Ecto neural progenitor cell (in vitro differentiated cells): ENCODE data around the gene THSD7B.

Experiments
- DNase-seq: peaks from one replicate; pipeline ENCODE4 v3.0.0-alpha.2; 2018; ENCODE audit warnings: low spot score

The THSD7B gene

DNA sequence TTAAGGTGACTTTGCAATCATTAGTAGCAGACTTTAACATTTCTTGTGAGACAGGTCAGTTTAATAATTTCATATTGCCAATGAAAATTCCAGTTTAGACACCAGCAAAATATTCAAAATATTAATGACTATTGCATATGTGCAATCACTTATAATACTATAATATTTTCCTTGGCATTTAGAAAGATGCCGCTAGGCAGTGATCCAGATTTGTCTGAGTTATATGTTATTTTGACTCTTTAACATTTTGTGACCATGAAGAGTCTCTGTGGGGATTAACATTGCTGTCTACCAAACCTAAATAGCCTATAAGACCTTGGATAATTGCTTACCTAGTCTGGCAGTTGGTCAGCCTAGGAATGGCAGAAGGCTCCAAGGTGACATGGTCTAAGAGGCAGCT lies 389.6 kb downstream of the THSD7B start:
- no peak for DNase-seq

DNA sequence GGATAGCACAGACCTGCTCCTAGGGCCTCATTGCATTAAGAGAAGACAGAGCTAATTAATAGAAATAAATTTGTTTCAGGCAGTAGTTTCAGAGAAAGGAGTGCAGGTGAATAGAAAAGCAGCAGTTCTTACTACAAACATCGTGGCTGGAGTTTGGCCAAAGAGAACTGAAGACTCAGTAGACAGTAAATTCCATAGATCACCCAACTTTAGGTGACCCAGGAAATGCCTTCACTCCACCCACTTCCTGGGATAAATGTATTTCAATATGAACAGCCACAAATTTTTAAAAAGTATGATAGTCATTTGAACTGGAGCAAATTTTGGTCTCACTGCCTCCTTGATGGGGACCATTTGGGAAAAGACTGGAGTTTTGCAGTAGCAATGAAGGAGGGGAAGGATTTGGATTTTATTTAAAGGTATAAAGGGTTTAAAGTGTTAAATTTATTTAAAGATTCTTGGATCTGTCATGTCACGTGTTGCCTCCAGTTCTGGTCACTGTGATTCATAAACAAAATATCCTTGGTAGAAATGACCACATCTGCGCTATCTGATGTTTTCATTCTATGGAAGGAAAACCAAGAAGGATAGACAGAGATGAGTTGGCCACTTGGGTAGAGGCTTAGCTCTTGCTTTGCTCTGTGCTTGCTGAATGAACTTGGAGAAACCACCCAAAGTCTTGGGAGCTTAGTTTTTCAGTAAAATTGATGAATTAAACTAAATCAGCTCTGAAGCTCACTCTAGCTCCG lies 390.2 kb downstream of the THSD7B start:
- no peak for DNase-seq

DNA sequence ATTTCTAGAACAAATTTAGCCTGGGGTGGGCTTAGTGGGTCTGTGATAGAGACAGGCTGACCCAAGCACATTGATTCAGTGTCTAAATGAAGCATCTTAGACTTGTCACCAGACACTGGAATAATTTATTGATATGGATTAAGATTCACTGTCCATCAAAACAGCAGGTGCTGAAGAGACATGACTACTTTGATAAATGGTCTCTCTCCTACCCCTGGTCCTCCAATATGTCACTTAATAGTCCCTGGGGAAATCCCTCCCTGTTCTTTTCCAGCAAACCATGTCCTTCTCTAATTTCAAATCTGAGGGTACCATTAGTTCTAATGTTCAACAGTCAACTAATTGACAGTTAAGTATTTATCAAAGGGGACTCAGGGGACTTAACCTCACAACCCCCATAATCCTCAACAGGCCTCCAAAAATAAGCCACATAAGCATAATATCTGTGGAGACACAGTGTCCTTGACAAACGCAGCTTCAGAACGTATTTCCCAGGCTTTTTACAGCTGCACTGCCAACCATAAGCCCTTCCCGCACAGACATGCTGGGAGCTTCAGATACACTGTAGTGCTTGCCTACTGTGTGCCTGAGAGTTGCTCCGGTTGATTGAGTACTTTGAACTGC lies 391.0 kb downstream of the THSD7B start:
- DNase-seq: no peak

DNA sequence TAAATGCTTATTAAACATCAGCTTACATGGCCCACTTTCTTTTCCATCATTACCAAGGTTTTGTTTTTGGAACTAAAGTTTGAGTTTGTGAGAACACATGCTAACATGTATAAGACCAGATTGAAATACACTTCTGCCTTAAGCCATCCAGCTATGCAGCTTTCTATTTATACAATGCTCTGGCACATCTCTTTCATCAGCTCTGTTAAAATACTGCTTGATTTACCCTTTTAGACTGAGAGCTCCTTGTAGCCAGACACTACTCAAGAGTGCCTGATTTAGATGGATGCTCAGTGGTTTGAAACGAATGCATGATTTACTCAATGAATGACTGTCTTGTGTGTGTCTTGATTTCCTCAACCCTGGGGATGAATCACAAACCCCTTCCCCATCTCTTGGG lies 392.5 kb downstream of the THSD7B start:
- DNase-seq: no peak

DNA sequence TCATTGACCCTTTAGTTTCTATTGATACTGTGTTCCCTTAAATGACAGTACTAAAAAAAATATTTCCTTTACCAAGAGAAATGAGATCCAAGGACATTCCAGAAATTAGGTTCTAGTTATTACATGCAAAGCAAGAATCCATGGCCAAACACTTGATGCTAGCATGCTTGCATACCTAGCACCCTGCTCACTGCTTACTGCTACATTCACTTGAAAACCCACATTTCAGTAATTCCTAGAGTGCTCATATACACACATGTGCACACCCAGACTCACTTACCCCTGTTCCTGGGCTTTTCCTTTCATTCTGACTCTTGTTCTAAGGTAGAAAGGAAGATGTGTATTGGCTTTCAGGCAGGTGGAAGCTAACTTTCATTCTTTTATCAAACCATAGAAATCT lies 395.9 kb downstream of the THSD7B start:
- DNase-seq: no peak

DNA sequence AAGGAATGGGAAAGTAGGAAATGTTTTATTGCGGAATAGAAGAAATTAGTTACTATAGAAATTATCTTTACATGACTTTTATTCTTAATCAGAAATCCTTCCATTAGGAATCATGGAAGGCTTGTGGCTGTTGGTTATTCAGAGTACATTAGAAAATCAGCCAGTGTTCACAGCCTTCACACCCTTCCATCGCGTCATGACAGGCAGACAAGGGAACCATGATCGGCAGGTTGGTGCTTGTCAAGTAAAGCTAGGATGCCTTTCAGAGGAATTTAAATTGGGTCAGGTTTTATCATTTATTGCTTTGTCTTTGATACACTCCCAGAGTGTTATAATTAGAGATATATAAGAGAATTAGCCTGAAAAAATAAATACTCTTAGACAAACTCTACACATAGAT lies 400.6 kb downstream of the THSD7B start:
- DNase-seq: no peak

DNA sequence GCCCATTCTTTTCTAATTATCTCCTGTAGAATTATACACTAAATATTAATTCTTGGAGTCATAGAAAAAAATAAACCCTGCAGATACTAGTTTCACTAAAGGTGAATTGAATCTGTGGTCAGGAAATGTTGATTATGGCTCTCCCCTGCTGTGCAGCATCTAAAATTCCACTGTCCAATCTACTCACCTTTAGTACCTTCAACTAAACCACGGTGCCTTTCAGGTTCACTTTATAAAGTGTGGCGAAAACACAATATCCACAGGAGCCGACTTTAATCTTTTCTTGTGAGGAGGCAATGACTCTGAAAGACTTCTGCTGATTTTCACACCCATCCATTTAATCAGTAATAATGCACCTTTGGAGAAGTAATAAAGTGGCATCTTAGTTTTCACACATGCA lies 402.3 kb downstream of the THSD7B start:
- no peak for DNase-seq

DNA sequence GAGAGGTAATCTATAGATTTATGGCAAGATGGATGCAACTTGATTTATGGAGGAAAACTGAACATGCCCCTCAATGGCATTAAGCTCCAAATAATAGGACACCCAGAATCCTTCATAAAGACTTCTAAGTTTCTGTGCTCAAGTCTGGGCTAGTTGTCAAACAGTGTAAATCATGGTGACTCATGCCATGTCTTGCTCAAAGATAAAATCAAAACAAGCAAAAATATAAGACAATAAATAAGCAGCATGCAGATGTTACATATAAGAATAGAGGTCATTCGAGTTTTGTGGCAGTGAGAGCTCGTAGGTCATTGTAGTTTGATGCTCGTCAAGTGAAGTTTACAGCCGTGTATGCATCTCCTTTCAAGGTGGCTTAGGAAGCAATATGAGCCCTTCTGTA lies 403.2 kb downstream of the THSD7B start:
- DNase-seq: no peak

DNA sequence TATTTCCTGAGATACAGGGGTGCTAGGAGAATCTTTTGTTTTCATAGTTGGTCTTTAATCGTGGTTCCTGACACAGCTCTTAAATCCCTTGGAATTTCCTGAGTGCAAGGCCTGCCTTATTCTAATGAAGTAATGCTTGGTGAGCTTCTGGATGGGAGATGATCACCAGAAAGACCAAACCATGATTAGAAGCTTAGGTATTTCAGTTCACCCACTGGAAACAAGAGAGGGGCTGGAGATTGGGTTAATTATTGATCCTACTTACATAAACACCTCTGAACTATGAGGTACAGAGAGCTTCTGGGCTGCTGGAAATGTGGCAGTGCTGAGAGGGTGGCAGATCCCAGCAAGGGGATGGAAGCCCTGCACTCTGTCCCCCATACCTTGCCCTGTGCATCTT lies 406.8 kb downstream of the THSD7B start:
- DNase-seq: no peak

DNA sequence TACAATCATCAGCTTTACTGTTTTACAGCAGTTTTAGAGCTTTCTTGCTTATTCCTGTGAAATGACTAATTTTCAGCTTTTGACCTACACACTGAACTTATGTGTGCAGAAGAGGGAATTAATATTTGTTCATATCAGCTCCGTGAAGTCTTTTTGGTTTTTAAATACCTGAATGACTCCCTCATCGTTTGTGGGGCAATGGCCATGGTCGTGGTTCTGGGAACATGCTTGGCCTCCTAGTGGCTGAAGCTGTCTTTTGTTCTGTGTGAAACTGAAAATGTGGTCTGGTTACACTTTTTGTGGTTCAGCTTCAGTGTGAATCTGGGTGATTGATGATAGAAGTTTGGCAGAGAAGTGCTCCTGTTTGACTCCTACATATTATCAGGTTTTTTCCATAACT lies 408.1 kb downstream of the THSD7B start:
- no peak for DNase-seq

DNA sequence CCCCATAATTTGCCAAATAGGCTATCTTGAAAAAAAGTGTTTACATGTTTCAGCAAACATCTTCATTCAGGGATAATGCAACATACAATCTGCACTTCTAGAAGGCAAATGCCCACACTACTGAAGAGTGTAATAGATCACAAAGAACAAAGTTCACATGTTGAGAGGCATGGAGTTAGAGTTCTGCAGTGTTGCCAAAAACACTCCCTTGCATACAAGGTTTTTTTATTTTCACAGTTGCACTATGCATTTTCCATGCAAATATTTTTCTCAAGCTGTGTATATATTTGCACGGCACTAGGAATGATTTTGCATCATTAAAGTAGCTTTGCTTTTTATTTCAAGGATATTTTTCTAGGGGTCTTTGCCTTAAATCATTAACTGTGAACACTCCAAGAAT lies 409.9 kb downstream of the THSD7B start:
- DNase-seq: no peak

DNA sequence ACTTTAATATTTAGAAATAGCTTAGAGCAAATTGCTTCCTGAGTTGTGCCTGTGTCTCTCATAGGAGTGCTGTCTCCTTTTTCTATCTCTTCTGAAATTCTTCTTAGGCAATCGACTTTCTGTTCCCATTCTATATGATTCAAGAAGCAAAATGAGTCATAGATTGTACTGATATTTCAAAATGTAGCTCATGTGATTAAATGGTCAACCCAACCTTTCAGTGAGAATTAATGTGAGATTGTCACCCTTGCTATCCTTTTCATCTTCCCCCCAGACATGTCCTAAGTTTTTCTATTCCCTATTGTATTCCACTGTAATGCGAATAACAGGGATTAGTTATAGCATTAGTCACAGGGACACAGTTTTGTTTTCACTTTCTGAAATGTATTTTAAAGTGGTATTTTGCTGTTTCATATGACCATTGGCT lies 413.6 kb downstream of the THSD7B start:
- DNase-seq: no peak

DNA sequence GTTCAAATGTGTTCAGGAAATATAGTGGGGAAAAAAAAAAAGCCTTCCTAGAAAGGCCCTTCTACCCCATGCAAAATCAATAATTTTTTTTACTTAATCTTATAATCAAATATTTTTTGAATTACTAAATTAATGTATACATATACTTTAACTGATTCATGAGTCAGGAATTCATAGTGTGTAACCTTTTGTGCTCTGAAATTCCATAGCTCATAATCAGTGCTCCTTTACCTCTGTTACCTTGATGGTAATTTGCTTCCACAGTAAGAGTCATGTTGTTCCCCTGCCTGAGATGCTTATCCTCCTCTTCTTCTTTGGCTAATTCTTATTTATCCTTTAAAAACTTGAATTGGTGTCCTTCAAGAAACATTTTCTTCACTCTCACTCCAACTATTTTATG lies 414.2 kb downstream of the THSD7B start:
- DNase-seq: no peak

DNA sequence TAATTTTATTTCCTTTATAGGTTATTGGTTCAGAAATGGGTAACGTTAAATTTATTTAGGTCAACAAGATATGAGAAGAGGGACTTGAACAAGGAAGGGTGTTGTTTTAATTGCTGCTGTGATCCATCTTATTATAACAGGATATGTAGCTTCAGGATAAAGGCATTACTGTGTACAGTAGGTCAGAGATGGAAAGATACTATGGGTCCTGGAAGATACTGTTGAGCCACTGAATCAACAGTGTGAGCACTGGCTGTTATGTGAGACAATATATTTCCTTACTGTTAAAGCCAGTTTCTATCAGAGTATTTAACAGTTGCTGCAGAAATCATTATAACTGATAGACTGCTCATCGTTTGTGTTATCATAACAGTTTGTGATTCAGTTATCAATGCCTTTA lies 414.7 kb downstream of the THSD7B start:
- no peak for DNase-seq

DNA sequence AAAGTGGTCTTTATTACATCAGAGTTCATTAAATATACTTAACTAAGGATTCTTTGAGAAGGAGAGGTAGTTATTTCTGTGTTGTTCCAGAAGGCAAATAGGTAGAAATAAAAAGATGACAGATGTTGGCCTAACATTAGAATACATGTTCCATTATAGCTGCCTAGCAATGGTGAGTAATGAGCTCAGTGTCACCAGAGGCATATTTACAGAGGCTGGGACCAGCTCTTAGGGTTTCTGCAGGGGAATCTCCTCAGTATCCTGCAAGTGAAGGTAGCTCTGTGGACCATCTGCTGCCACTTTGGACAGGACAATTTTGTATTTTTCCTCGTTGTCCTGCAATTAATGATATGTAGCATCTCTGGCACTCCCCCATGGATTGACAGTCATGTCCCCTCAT lies 416.0 kb downstream of the THSD7B start:
- no peak for DNase-seq

DNA sequence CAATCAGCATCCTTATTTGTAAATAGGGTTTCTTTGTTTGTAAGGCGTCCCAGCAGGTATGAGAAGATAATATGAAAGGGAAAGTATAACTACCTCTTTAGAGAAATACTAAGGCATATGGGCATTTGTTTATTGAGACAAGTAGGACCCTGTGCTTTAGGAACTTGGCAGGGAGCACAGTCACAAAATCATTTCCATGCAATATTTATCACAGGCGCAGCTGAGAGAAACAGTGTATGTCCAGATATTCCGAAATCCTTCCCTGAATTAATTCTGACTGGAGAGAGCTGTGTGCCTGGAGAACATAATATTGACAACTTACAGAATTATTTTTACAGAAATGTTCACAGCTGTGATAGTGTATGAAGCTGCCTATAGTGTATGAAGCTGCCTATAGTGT lies 416.7 kb downstream of the THSD7B start:
- no peak for DNase-seq

DNA sequence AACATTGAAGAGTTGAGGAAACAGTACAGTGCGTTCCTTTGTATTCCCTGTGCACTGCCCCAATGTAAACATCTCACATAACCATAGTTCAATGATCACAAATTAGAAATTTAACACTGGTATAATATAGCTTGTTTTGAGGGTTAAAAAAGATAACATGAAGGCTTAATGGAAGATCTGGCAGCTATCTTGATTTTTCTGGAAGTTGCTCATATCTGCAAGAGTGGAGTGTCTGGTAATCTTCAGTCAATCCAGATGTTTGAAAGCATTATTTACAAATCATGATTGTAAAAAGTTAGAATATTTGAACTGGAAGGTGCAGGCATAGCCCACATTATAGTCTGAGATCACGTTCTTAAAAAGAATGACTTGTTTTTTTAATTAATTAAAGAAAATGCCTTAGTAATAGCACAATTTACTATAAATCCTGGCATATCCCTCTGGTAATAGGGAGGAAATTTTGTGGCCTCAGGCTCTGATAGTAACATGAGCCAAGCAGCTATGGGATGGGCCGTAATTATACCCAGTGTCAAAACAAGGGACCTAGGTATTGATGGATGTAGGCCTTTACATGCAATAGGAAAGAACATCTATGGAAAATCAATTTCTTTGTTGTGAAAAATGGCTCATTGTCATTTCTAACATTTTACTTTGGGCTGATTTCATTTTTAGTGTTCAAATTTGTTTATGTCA lies 418.0 kb downstream of the THSD7B start:
- no peak for DNase-seq

DNA sequence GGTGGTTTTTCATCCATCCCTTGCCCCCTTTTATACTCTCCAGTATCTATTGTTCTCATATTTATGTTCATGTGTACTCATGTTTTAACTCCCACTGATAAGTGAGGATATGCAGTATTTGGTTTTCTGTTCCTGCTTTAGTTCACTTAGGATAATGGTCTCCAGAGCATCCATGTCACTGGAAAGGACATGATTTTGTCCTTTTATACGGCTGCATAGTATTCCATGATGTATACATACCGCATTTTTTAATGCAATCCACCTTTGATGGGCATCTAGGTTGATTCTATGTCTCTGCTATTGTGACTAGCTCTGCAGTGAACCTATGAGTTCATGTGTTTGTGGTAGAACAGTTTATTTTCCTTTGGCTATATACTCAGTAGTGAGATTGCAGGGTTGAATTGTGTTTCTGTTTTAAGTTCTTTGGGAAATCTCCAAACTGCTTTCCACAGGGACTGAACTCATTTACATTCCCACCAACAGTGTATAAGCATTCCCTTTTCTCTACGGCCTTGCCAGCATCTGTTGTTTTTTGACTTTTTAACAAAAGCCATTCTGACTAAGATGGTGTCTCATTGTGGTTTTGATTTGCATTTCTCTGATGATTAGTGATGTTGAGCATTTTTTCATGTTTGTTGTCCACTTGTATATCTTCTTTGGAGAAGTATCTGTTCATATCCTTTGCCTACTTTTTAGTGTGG lies 420.2 kb downstream of the THSD7B start:
- DNase-seq: no peak

DNA sequence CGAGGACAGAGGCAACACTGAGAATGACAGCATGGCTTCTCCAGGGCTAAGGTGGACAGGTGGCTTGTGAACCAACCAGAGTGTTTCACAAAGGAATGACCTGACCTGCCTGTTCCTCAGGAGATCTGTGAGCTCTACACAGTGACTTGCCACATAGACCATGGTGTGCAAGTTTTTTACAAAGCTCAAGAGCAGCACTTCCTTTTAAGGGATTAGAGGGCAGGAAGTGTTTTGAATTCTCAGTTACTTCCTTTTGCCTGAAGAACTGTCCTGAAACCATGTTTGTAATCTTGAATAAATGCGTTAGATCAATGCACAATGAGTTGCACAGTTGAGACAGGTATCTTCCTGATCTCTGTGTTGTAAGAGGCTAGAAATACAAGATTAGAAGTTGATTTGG lies 421.9 kb downstream of the THSD7B start:
- DNase-seq: no peak

DNA sequence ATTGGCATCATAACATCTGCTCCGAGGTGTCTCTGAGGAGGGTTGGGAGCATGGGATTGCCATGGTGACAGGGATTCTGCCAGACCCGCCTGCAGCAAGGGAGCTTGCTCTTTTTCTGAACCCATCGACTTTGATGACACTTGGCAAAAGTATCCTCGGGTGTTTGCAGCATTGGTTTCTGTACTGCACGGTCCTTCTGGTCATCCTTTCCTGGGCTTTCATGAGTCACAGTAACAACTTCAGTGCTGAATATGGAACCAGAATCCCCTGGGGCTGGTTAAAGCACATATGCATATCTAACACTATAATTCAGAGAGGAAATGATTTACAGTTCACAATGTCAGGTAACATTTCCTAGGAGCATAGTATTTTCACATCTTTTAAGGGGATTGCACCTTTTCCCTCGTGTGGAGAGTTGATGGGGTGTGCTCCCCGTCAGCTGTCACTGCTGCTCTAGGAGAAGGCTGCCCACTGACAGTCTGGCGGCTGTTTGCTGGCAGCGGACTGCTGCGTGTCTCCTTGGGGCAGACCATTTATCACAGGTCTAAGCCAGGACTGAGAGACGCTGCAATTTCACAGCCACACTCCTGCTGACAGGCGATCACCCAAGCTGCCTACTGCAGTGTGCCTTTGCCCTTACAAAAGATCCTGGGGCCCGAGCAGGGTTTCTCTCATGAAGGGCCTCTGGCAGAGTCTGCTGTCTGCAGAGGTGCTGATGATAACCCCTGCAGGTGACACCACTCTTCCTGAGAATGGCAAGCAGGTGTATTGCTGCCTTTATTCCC lies 425.3 kb downstream of the THSD7B start:
- DNase-seq: no peak

DNA sequence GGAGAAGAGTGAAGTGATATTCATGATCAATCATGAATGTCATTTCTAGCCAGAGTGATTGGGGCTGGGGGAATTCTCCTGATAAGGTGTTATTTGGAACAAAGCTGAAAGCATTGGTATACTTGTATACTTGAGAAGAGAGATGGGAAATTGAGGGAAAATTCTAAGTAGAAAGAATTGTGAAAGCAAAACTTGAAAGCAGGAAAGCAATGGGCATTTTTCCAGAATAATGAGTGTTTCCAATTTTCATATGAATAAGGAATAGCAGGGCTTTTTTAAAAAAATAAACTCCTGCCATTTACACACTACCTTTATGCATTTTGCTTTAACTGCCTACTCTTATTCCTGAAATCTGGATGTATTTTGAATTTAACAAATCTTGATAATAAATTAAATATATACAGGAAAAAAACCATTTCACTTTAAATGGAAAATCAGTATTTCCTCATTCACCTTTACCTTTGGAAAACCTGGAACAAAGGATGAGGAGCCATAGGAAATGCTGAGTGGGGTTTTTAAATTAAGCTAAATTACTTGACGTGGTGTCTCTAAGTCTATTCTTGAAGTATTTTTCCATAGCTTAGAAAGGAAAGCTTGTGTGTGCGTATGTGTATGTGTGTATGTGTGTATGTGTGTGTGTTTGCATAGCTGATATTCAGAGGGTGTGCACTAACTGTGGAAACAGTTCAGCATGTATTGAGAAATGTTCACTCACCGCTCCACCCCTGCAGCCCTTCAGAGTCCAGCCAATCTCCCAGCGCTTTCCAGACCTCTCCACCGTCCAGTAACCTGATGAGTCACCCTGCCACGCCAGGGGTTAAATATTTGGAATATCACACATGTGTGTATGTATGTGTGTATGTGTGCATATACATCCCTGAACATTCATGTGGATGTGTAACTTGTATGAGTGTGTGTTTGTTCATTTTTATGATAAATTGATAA lies 427.3 kb downstream of the THSD7B start:
- DNase-seq: no peak
